Caco-2 (cell line): ENCODE measurements around the gene MGAT5B. TPM values are rescaled to one million over a fixed set of nuclear protein-coding genes. Genes with fewer than 3 reads are reported as not detected.

Experiments
- BruUV-seq: library from RNA; stranded (reverse); fragments of 400-500 nt; replicated peaks from 2 replicates; lab custom pipeline; 2021; lab: Mats Ljungman, UMichigan
- CTCF ChIA-PET: fragments of 300-600 bp; sonication (Branson Sonifier 250); formaldehyde crosslinking; loops from one replicate; lab custom pipeline; 2022; ENCODE audit warnings: antibody characterized with exemption; lab: Charles Lee
- POLR2A ChIA-PET: fragments of 300-600 bp; sonication (Branson Sonifier 250); formaldehyde crosslinking; loops from one replicate; lab custom pipeline; 2022; ENCODE audit warnings: antibody characterized with exemption; lab: Charles Lee
- DNase-seq, 2 experiments: peaks; one replicate each; pipeline versions ENCODE4 v3.0.0 to v3.0.0-alpha.2; 2020 to 2022
- H3K27me3 ChIP-seq: replicated peaks from 2 replicates; pipeline ENCODE4 v1.6.0; 2011; ENCODE audit warnings: low read length; ENCODE audit not compliant: control insufficient read depth, insufficient read depth
- H3K36me3 ChIP-seq: 2 replicates; pipeline ENCODE4 v1.5.1; 2011; ENCODE audit warnings: low read length; ENCODE audit not compliant: control insufficient read depth, insufficient read depth
- H3K4me1 ChIP-seq: fragments of 250-450 bp; sonication (Bioruptor Pico); 2 replicates; pipeline ENCODE4 v1.5.1; 2020; ENCODE audit warnings: mild to moderate bottlenecking
- H3K4me3 ChIP-seq: 2 replicates; pipeline ENCODE4 v1.5.1; 2011; ENCODE audit warnings: low read depth, mild to moderate bottlenecking, control low read depth, low read length
- H3K9me3 ChIP-seq: fragments of 250-450 bp; sonication (Bioruptor Pico); 2 replicates; pipeline ENCODE4 v1.5.1; 2020; ENCODE audit warnings: mild to moderate bottlenecking, moderate library complexity
- H3K27ac Mint-ChIP-seq: one replicate; pipeline ENCODE4 v1.8.0; 2022; ENCODE audit warnings: mixed read lengths; ENCODE audit not compliant: unreplicated experiment
- H3K27me3 Mint-ChIP-seq: one replicate; pipeline ENCODE4 v1.8.0; 2022; ENCODE audit warnings: mixed read lengths; ENCODE audit not compliant: insufficient read depth, unreplicated experiment
- H3K36me3 Mint-ChIP-seq: one replicate; pipeline ENCODE4 v1.8.0; 2022; ENCODE audit warnings: mild to moderate bottlenecking, mixed read lengths; ENCODE audit not compliant: insufficient read depth, unreplicated experiment
- H3K4me1 Mint-ChIP-seq: one replicate; pipeline ENCODE4 v1.8.0; 2022; ENCODE audit warnings: low read depth, mixed read lengths; ENCODE audit not compliant: unreplicated experiment
- H3K4me3 Mint-ChIP-seq: one replicate; pipeline ENCODE4 v1.8.0; 2022; ENCODE audit warnings: mild to moderate bottlenecking, moderate library complexity, mixed read lengths; ENCODE audit not compliant: unreplicated experiment
- H3K9me3 Mint-ChIP-seq: one replicate; pipeline ENCODE4 v1.8.0; 2022; ENCODE audit warnings: mixed read lengths; ENCODE audit not compliant: unreplicated experiment
- CTCF ChIP-seq, 2 experiments: fragments of 200-600 bp in 1 of 2; IDR thresholded peaks; 1 replicate in 1 of 2; 2 replicates in 1 of 2; pipeline versions ENCODE4 v1.5.1 to v1.8.0; 2011 to 2022; ENCODE audit warnings: antibody characterized with exemption in 1 of 2, control low read depth in 1 of 2, inconsistent platforms in 1 of 2, low read depth in 1 of 2, low read length in 1 of 2, mild to moderate bottlenecking in 1 of 2, moderate library complexity in 1 of 2; ENCODE audit not compliant: insufficient read depth in 1 of 2, severe bottlenecking in 1 of 2, unreplicated experiment in 1 of 2
- intact Hi-C: fragments of 100-400 bp; cut with micrococcal nuclease; formaldehyde crosslinking; loops from one replicate; pipeline ENCODE4 v1.10.0; 2022; ENCODE audit not compliant: unreplicated experiment
- total RNA-seq: library from RNA; stranded (reverse); gene quantifications from 2 replicates; pipeline ENCODE4 v1.2.3, GENCODE V29; 2022

MGAT5B gene
- total RNA-seq, 1 experiment from 2014 or later, result 9.1 TPM

- Histone ChIP-seq H3K9me3 (peaks cover 8% of the 10 kb centered on the region), H3K27me3 (no peaks in the 10 kb centered on the region), H3K4me1 (peaks cover 11% of the 10 kb centered on the region; the same call in 1 of the 2 replicates), H3K36me3 (no peaks in the 10 kb centered on the region), H3K4me3 (no peak overlapping the region)
- POLR2A ChIA-PET, result no interaction called here
- CTCF ChIA-PET, result interaction anchor here (1.7 kb wide), 1 partner anchor 185 kb away, joined by 5 read pairs; no protein-coding TSS in a partner anchor
- no peak for TF ChIP-seq CTCF (IDR thresholded peaks at IDR 0.05; ENCODE audit: insufficient read depth in 1 of 2, low read depth in 1 of 2, low read length in 1 of 2, severe bottlenecking in 1 of 2, unreplicated experiment in 1 of 2)
- Mint-ChIP-seq H3K27me3 (no peaks in the 10 kb centered on the region), H3K27ac (no peak overlapping the region), H3K36me3 (peaks cover 11% of the 10 kb centered on the region), H3K4me1 (peaks cover 13% of the 10 kb centered on the region), H3K9me3 (peaks cover 7% of the 10 kb centered on the region), H3K4me3 (peak overlapping the region; percentile 37)
- no TSS peak for BruUV-seq
- intact Hi-C loops, result no loop called here
- DNase-seq, result no peak
These were observed 3.5 kb downstream of the MGAT5B start for GRCh38 chr17:76871668-76872067.

DNA sequence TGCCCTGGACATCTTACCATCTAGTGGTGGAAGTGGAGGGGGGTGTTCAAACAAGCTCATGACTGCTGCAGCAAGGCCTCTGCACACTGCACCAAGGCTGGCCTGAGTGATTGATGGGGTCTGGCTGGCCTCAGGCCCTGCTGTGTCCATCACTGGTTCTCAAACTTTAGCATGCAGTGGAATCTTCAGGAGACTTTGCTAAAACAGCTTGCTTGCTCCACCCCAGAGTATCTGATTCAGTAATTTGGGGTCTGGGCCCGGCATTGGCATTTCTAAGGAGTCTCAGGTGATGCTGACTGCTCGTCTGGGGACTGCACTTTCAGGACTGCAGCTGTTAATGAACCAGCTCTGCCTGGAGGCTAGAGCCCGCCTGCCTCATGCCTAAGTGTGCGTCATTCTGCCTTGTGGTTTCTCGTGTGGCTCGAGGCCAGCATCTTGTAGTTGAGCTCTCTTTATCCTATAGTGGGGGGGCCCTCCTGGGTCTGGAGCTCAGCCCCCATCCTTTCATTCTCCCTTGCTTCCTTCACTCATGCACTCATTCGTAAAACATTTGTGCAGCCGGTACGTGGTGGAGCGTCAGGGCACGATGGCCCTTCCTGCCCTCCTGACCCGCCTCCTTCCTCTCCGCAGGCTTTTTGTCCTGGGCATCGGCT is 4.1 kb downstream of the MGAT5B start:
- Histone ChIP-seq H3K4me3 (no peak overlapping the region), H3K27me3 (no peaks in the 10 kb centered on the region), H3K9me3 (peaks cover 8% of the 10 kb centered on the region), H3K4me1 (peaks cover 11% of the 10 kb centered on the region; the same call in 1 of the 2 replicates), H3K36me3 (no peaks in the 10 kb centered on the region)
- H3K4me1 Mint-ChIP-seq, result peaks cover 7% of the 10 kb centered on the region
- intact Hi-C loops, result no loop called here
- peaks cover 11% of the 10 kb centered on the region for H3K36me3 Mint-ChIP-seq
- no peak for DNase-seq
- H3K27me3 Mint-ChIP-seq, result no peaks in the 10 kb centered on the region
- no peak for TF ChIP-seq CTCF (IDR thresholded peaks at IDR 0.05; ENCODE audit: insufficient read depth in 1 of 2, low read depth in 1 of 2, low read length in 1 of 2, severe bottlenecking in 1 of 2, unreplicated experiment in 1 of 2)
- H3K27ac Mint-ChIP-seq, result no peak overlapping the region
- H3K9me3 Mint-ChIP-seq, result peaks cover 7% of the 10 kb centered on the region
- H3K4me3 Mint-ChIP-seq, result no peak overlapping the region
- ChIA-PET CTCF (no interaction called here), POLR2A (no interaction called here)
- BruUV-seq, result no TSS peak

DNA sequence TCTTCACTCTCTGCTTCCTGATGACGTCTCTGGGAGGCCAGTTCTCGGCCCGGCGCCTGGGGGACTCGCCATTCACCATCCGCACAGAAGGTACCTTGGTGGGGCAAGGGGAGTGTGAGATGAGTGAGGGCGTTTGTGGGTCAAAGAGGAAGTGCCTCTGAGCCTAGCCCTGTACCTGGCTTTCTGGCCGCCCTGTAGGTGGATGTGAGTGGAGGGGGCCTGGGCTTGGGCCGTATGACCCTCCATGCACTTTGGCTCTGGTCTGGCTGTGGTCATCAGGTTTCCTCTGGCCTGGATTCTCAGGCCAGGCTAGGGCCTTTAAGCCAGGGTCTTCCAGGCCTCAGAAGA is 4.6 kb downstream of the MGAT5B start:
- no peak for TF ChIP-seq CTCF (IDR thresholded peaks at IDR 0.05; ENCODE audit: insufficient read depth in 1 of 2, low read depth in 1 of 2, low read length in 1 of 2, severe bottlenecking in 1 of 2, unreplicated experiment in 1 of 2)
- H3K36me3 Mint-ChIP-seq, result peaks cover 13% of the 10 kb centered on the region
- H3K27ac Mint-ChIP-seq, result no peak overlapping the region
- CTCF ChIA-PET, result no interaction called here
- BruUV-seq, result no TSS peak
- Histone ChIP-seq H3K36me3 (no peaks in the 10 kb centered on the region), H3K4me1 (peaks cover 7% of the 10 kb centered on the region; the same call in 1 of the 2 replicates), H3K27me3 (no peaks in the 10 kb centered on the region), H3K4me3 (no peak overlapping the region), H3K9me3 (peaks cover 8% of the 10 kb centered on the region)
- H3K4me1 Mint-ChIP-seq, result peaks cover 2% of the 10 kb centered on the region
- no peak overlapping the region for H3K4me3 Mint-ChIP-seq
- intact Hi-C loops, result no loop called here
- DNase-seq, result no peak
- H3K27me3 Mint-ChIP-seq, result no peaks in the 10 kb centered on the region
- POLR2A ChIA-PET, result no interaction called here
- peaks cover 7% of the 10 kb centered on the region for H3K9me3 Mint-ChIP-seq
